ENCODE data around the gene NUDT7.

GRCh38 chr16:77781091-77781490, 58.8 kb downstream of the NUDT7 start:
- TF ChIP-seq REST (IDR thresholded peaks at IDR 0.05; ENCODE audit: insufficient read depth in 1 of 2, low read depth in 2 of 2, low read length in 2 of 2) (no peak), POLR2AphosphoS5 (IDR thresholded peaks at IDR 0.05; ENCODE audit: low read depth, low read length) (no peak), TAF1 (IDR thresholded peaks at IDR 0.05; ENCODE audit: borderline replicate concordance, insufficient read depth, low read length) (no peak), SIN3A (IDR thresholded peaks at IDR 0.05; ENCODE audit: borderline replicate concordance, insufficient read depth, low read length) (no peak)
